Effector CD4-positive, alpha-beta T cell (primary cell): ENCODE results near the gene TGM6. TPM values are rescaled to one million over a fixed set of nuclear protein-coding genes. Genes with fewer than 3 reads are reported as not detected.

Experiments used
- DNase-seq: peaks from one replicate; pipeline ENCODE4 v3.0.0-alpha.2; 2020
- total RNA-seq: gene quantifications from one replicate; lab custom pipeline; 2026; lab: John Stamatoyannopoulos, UW

The TGM6 gene
- not detected for total RNA-seq

GRCh38 chr20:2380601-2381000, at the start of gene TGM6:
TSS of gene TGM6 (plus strand) at chr20:2380901. CDS start at chr20:2380969, 68 bp downstream.
- no peak for DNase-seq

GRCh38 chr20:2331106-2331505, 49.6 kb upstream of the TGM6 start:
- DNase-seq = no peak

- no peak for DNase-seq
Observed at GRCh38 chr20:2331901-2332565, 48.7 kb upstream of the TGM6 start.

- no peak for DNase-seq
Observed at GRCh38 chr20:2332711-2333110, 48.0 kb upstream of the TGM6 start.

GRCh38 chr20:2333821-2334220, 46.9 kb upstream of the TGM6 start:
- no peak for DNase-seq

GRCh38 chr20:2335096-2335870, 45.4 kb upstream of the TGM6 start:
- DNase-seq = no peak

- no peak for DNase-seq
Observed at GRCh38 chr20:2336471-2336870, 44.2 kb upstream of the TGM6 start.

- no peak for DNase-seq
Observed at GRCh38 chr20:2337142-2337541, 43.6 kb upstream of the TGM6 start.

- no peak for DNase-seq
Observed at GRCh38 chr20:2338411-2339066, 42.2 kb upstream of the TGM6 start.

- no peak for DNase-seq
Observed at GRCh38 chr20:2340136-2340535, 40.6 kb upstream of the TGM6 start.

- DNase-seq = no peak
Observed at GRCh38 chr20:2340823-2341222, 39.9 kb upstream of the TGM6 start.

GRCh38 chr20:2341336-2341735, 39.4 kb upstream of the TGM6 start:
- DNase-seq = no peak

GRCh38 chr20:2342243-2342642, 38.5 kb upstream of the TGM6 start:
- DNase-seq = no peak

- no peak for DNase-seq
Observed at GRCh38 chr20:2346188-2346587, 34.5 kb upstream of the TGM6 start.

GRCh38 chr20:2348336-2348735, 32.4 kb upstream of the TGM6 start:
- DNase-seq = no peak

GRCh38 chr20:2349801-2350200, 30.9 kb upstream of the TGM6 start:
- no peak for DNase-seq

- DNase-seq = no peak
Observed at GRCh38 chr20:2350606-2351005, 30.1 kb upstream of the TGM6 start.

GRCh38 chr20:2353231-2353630, 27.5 kb upstream of the TGM6 start:
- DNase-seq = no peak

- no peak for DNase-seq
Observed at GRCh38 chr20:2357114-2357513, 23.6 kb upstream of the TGM6 start.

GRCh38 chr20:2358006-2358405, 22.7 kb upstream of the TGM6 start:
- DNase-seq = no peak

GRCh38 chr20:2361035-2361593, 19.6 kb upstream of the TGM6 start:
- DNase-seq = no peak

GRCh38 chr20:2363187-2363586, 17.5 kb upstream of the TGM6 start:
- DNase-seq = no peak

- no peak for DNase-seq
Observed at GRCh38 chr20:2363587-2363986, 17.1 kb upstream of the TGM6 start.

- no peak for DNase-seq
Observed at GRCh38 chr20:2364044-2364443, 16.7 kb upstream of the TGM6 start.
